IgD-negative memory B cell (primary cell): ENCODE data around the gene LTBP1. TPM values are rescaled to one million over a fixed set of nuclear protein-coding genes. Genes with fewer than 3 reads are reported as not detected.
"Not testable (repeated sequence)": the region's sequence is repeated elsewhere in the genome, so short reads cannot be mapped to it uniquely, and the experiment has no call there.

ENCODE experiments used
- H3K27ac Mint-ChIP-seq, 3 donors: one replicate each; pipeline ENCODE4 v1.8.0; 2020 to 2022; ENCODE audit warnings: mild to moderate bottlenecking in 3 of 3, mixed read lengths in 3 of 3, moderate library complexity in 1 of 3
- H3K27me3 Mint-ChIP-seq: one replicate; pipeline ENCODE4 v1.8.0; 2021; ENCODE audit warnings: mixed read lengths
- H3K36me3 Mint-ChIP-seq: one replicate; pipeline ENCODE4 v1.8.0; 2020; ENCODE audit warnings: mild to moderate bottlenecking, mixed read lengths
- H3K4me1 Mint-ChIP-seq, 3 donors: one replicate each; pipeline ENCODE4 v1.8.0; 2020 to 2022; ENCODE audit warnings: mixed read lengths in 3 of 3, mild to moderate bottlenecking in 1 of 3
- H3K4me3 Mint-ChIP-seq, 4 donors: one replicate each; pipeline ENCODE4 v1.8.0; 2020 to 2022; ENCODE audit warnings: mild to moderate bottlenecking in 4 of 4, mixed read lengths in 4 of 4, moderate library complexity in 3 of 4
- H3K9me3 Mint-ChIP-seq, 3 donors: one replicate each; pipeline ENCODE4 v1.8.0; 2020 to 2021; ENCODE audit warnings: mixed read lengths in 3 of 3, mild to moderate bottlenecking in 1 of 3
- polyA plus RNA-seq: library from polyadenylated mRNA; unstranded; fragments of 300-500 nt; fragmentation: Illumina TruSeq; gene quantifications from one replicate; pipeline ENCODE4 v1.2.3, GENCODE V29; 2021

Gene LTBP1
- polyA plus RNA-seq, 1 donor from 2014 or later, result not detected

DNA sequence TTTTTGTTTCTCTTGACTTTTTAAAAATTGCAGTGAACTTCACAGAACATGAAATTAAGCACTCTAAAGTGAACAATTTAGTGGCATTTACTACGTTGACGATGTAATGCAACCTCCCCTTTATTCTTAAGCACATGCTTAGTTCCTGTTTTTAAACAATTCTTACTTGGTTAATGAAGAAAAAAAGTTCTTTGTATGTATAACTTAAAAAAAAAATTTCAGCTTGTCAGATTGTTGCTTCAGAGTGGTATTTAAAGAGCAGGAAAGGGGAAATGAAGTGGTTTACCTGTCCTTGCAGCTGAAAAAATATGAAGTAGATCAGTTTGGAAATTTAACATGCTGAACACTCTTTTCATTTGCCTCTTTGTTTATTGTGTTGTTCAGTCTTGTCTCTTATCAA is 434.0 kb downstream of the LTBP1 start:
- H3K36me3 Mint-ChIP-seq, result no peaks in the 10 kb centered on the region
- H3K4me1 Mint-ChIP-seq, result peaks cover 2 to 13% (median 6%) of the 10 kb centered on the region in 3 donors
- H3K27ac Mint-ChIP-seq, result no peak overlapping the region
- peaks cover 6% of the 10 kb centered on the region for H3K27me3 Mint-ChIP-seq
- H3K4me3 Mint-ChIP-seq, result no peak overlapping the region
- no peaks in the 10 kb centered on the region for H3K9me3 Mint-ChIP-seq

DNA sequence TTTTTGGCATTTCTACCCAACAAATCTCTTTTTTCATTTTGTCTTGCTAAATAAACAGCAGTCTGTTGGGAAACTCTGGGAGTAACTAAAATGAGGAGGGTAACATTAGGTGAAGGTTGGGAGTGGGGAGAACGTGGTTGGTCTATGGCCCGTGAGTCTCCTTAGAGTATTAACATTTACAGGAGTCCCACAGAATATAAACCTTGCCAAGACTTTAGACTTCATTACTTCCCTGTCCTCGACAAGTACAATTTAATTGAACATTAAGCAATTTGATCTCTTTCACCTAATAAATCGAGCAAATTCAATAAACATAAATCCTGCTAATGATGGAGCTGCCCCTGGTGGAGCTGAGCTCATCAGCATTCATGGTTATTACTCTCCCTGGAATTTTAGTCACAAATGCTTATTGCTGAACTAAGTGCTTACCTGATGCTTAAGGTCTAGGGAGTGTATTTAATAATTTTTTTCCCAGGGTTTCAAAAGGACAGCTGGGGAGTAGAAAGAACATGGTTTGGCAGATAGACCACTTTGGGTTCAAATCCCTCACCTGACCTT is 434.6 kb downstream of the LTBP1 start:
- H3K4me3 Mint-ChIP-seq, result no peak overlapping the region
- no peak overlapping the region for H3K27ac Mint-ChIP-seq
- H3K36me3 Mint-ChIP-seq, result no peaks in the 10 kb centered on the region
- H3K27me3 Mint-ChIP-seq, result peaks cover 7% of the 10 kb centered on the region
- peaks cover 2 to 13% (median 6%) of the 10 kb centered on the region in 3 donors for H3K4me1 Mint-ChIP-seq
- no peaks in the 10 kb centered on the region for H3K9me3 Mint-ChIP-seq

GRCh38 chr2:33383855-33384598 is 437.3 kb downstream of the LTBP1 start:
- Mint-ChIP-seq H3K9me3 (no peaks in the 10 kb centered on the region), H3K27ac (no peak overlapping the region), H3K27me3 (peaks cover 7% of the 10 kb centered on the region), H3K36me3 (no peaks in the 10 kb centered on the region), H3K4me3 (no peak overlapping the region), H3K4me1 (peaks cover 0 to 8% (median 6%) of the 10 kb centered on the region in 3 donors)

GRCh38 chr2:33384599-33384961 is 437.8 kb downstream of the LTBP1 start:
- H3K36me3 Mint-ChIP-seq, result no peaks in the 10 kb centered on the region
- H3K27ac Mint-ChIP-seq, result no peak overlapping the region
- H3K4me1 Mint-ChIP-seq, result peaks cover 0 to 8% (median 6%) of the 10 kb centered on the region in 3 donors
- no peak overlapping the region for H3K4me3 Mint-ChIP-seq
- H3K27me3 Mint-ChIP-seq, result peaks cover 7% of the 10 kb centered on the region
- H3K9me3 Mint-ChIP-seq, result no peaks in the 10 kb centered on the region

- no peaks in the 10 kb centered on the region for H3K9me3 Mint-ChIP-seq
- H3K4me1 Mint-ChIP-seq, result no peaks in the 10 kb centered on the region
- H3K36me3 Mint-ChIP-seq, result no peaks in the 10 kb centered on the region
- H3K27ac Mint-ChIP-seq, result no peak overlapping the region
- H3K4me3 Mint-ChIP-seq, result no peak overlapping the region
- peaks cover 3% of the 10 kb centered on the region for H3K27me3 Mint-ChIP-seq
These were observed 442.2 kb downstream of the LTBP1 start for GRCh38 chr2:33388996-33389395.

GRCh38 chr2:33389695-33390094 is 442.9 kb downstream of the LTBP1 start:
- H3K36me3 Mint-ChIP-seq, H3K4me3 Mint-ChIP-seq, H3K4me1 Mint-ChIP-seq, H3K9me3 Mint-ChIP-seq, H3K27me3 Mint-ChIP-seq, H3K27ac Mint-ChIP-seq: not testable (repeated sequence)

DNA sequence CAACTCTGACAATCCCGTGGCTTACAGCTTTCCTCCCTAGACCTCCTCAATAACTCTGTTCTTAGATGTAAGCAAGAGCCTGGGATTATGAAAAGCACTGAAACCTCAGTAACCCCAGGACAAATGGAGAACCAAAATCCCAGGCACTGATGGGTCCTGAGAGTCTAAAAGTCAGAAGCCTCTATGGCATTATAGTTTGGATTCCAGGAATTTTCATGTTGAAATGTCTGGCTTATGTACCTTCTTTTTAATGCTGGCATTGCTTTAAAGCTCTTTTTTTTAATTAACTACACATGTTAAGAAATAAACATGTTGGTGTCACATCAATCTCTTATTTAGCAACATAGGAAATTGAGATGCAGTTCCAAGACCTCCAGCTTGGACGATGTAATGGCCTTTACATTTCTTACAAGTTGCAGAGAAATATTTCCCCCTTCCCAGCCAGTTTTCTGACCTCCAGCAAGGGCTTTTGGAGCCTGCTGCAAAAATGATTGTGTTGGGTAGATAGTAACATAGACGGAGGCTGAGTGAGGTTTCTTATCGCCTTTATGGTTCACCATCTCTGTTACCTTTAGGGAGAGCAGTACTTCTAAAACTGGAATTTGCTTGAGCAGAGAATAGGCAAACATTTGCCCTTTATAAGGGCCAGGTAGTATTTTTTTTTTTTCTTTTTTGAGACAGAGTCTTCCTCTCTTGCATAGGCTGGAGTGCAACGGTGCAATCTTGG is 444.9 kb downstream of the LTBP1 start:
- no peaks in the 10 kb centered on the region for H3K4me1 Mint-ChIP-seq
- H3K9me3 Mint-ChIP-seq, result no peaks in the 10 kb centered on the region
- no peak overlapping the region for H3K4me3 Mint-ChIP-seq
- H3K27ac Mint-ChIP-seq, result no peak overlapping the region
- no peaks in the 10 kb centered on the region for H3K27me3 Mint-ChIP-seq
- H3K36me3 Mint-ChIP-seq, result no peaks in the 10 kb centered on the region

DNA sequence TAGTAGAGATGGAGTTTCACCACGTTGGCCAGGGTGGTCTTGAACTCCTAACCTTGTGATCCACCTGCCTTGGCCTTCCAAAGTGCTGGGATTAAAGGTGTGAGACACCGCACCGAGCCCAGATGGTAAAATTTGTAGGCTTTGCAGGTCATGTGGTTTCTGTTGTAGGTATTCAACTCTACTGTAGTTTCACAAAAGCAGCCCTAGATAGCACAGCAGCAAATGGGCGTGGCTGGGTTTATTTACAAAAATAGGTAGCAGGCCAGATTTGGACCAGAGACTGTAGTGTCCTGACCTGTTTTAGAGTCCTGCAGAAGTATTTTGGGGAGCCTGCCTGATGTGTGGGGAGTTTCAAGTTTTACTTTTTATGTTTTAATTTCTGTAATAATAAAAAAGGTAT is 445.6 kb downstream of the LTBP1 start:
- Mint-ChIP-seq H3K9me3 (no peaks in the 10 kb centered on the region), H3K4me1 (no peaks in the 10 kb centered on the region), H3K27me3 (no peaks in the 10 kb centered on the region), H3K4me3 (no peak overlapping the region), H3K36me3 (no peaks in the 10 kb centered on the region), H3K27ac (no peak overlapping the region)

GRCh38 chr2:33395034-33395433 is 448.3 kb downstream of the LTBP1 start:
- no peak overlapping the region for H3K27ac Mint-ChIP-seq
- no peaks in the 10 kb centered on the region for H3K4me1 Mint-ChIP-seq
- H3K27me3 Mint-ChIP-seq, result no peaks in the 10 kb centered on the region
- no peaks in the 10 kb centered on the region for H3K9me3 Mint-ChIP-seq
- no peak overlapping the region for H3K4me3 Mint-ChIP-seq
- no peaks in the 10 kb centered on the region for H3K36me3 Mint-ChIP-seq

DNA sequence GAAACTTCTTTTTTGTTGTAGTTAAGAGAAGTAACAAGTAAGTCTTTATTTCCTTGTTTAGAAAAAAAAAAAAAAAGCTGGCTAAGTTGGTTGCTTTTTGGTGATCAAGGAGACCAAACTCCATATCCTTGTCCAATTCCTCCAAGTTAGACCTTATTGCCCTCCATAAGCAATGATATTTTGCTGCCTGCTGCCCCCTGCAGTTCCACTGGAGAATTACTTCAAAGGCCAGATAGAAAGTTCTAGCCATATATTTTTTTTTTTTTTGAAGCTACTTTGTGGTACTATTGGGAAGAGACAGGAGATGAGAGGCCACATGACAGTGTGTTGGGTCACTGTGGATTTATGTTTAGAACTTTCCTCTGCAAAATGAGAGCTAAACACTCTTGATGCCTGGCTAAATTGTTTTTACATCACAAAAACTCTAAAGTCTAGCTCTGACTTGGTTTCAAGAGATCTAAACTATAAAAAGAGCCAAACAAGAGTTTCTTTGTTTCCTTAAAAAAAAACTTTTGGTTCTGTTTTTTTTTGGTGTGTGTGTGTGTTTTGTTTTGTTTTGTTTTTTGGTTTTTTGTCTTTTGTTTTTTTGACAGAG is 449.0 kb downstream of the LTBP1 start:
- Mint-ChIP-seq H3K27me3 (no peaks in the 10 kb centered on the region), H3K9me3 (no peaks in the 10 kb centered on the region), H3K36me3 (no peaks in the 10 kb centered on the region), H3K4me3 (no peak overlapping the region), H3K4me1 (no peaks in the 10 kb centered on the region), H3K27ac (no peak overlapping the region)

DNA sequence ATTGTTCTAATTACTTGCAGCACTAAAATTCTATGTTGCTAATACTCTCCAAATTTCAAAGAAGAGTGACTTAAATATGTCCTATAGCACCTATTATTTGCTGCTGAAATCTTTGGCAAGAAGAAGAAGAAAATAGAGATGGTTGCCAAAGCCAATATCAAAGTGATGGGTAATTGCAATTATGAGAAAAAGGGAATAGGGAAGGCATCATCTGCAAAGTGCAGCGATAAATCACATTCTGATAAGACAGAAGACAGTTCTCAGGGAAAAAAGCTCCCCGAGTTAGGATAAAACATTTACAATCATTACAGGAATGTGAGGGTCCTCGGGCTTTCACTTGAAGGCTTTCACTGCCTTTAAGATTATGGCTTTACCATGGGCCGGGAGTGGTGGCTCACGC is 457.6 kb downstream of the LTBP1 start:
- Mint-ChIP-seq H3K36me3 (peaks cover 2% of the 10 kb centered on the region), H3K4me1 (no peaks in the 10 kb centered on the region), H3K9me3 (peaks cover 6 to 10% (median 8%) of the 10 kb centered on the region in 3 donors), H3K27ac (no peak overlapping the region), H3K27me3 (peaks cover 3% of the 10 kb centered on the region), H3K4me3 (no peak overlapping the region)

DNA sequence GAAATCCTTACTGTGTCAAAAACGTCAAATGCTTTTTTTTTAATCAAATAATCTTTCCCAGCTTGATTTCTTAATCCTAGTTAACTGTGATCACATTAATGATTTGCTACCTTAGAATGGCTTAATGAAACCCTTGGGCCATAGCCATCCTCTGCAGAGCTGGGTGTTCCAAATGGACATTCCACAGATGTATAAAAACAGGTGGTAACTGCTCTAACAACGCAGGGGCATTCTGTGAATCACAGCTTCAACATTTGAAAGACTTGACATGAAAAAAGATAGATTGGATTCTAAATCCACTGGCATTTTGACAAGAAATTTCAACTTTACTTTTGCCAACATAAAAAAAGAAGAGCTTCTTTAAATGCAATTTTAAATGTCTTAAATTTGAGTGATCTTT is 459.9 kb downstream of the LTBP1 start:
- peaks cover 2% of the 10 kb centered on the region for H3K36me3 Mint-ChIP-seq
- no peaks in the 10 kb centered on the region for H3K4me1 Mint-ChIP-seq
- H3K9me3 Mint-ChIP-seq, result peaks cover 6 to 10% (median 8%) of the 10 kb centered on the region in 3 donors
- H3K4me3 Mint-ChIP-seq, result no peak overlapping the region
- H3K27me3 Mint-ChIP-seq, result peaks cover 3% of the 10 kb centered on the region
- no peak overlapping the region for H3K27ac Mint-ChIP-seq

DNA sequence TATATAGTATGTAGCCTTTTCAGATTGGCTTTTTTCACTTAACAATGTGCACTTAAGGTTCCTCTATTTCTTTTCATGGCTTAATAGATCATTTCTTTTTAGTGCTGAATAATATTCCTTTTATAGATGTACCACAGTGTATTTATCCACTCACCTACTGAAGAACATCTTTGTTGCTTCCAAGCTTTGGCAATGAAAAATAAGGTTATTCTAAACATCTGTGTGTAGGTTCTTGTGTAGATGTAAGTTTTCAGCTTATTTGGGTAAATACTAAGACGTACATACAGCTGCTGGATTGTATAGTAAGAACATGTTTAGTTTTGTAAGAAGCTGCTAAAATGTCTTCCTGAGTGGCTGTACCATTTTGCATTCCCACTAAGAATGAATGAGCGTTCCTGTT is 461.4 kb downstream of the LTBP1 start:
- Mint-ChIP-seq H3K27me3 (peaks cover 3% of the 10 kb centered on the region), H3K27ac (no peak overlapping the region), H3K4me1 (no peaks in the 10 kb centered on the region), H3K36me3 (peaks cover 2% of the 10 kb centered on the region), H3K9me3 (peaks cover 6 to 10% (median 8%) of the 10 kb centered on the region in 3 donors), H3K4me3 (no peak overlapping the region)

DNA sequence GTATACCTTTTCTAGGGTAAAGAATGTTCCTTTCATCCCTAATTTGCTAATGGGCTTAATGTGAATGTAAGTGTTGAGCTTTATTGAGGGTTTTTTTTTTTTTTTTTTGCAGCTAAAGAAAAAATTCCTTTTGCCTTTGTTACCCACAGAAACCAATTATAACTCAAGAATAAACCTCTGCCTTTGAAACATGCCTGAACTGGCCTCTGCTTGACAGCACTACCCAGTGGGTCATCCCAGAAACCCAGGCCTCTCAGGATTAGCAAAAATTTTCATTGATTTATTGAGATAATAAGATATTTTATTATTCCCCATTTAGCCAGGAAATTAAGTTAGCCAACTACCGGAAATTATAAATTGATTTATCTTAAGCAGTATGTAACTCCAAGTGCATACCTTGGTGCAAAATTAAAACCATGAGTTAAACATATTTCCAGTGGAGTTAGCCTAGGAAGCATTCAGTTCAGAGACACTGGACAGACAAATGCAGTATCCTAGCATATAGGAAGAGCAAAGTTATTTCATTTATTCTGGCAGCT is 462.7 kb downstream of the LTBP1 start:
- H3K27ac Mint-ChIP-seq, result no peak overlapping the region
- peak overlapping the region in 1 of 4 donors; percentile 6 for H3K4me3 Mint-ChIP-seq
- H3K9me3 Mint-ChIP-seq, result peaks cover 6 to 10% (median 8%) of the 10 kb centered on the region in 3 donors
- peaks cover 2% of the 10 kb centered on the region for H3K36me3 Mint-ChIP-seq
- H3K4me1 Mint-ChIP-seq, result no peaks in the 10 kb centered on the region
- peaks cover 3% of the 10 kb centered on the region for H3K27me3 Mint-ChIP-seq

- H3K9me3 Mint-ChIP-seq, result peaks cover 6 to 10% (median 8%) of the 10 kb centered on the region in 3 donors
- H3K36me3 Mint-ChIP-seq, result peaks cover 2% of the 10 kb centered on the region
- no peak overlapping the region for H3K4me3 Mint-ChIP-seq
- no peaks in the 10 kb centered on the region for H3K27me3 Mint-ChIP-seq
- H3K27ac Mint-ChIP-seq, result peak overlapping the region in 1 of 3 donors; percentile 7
- no peaks in the 10 kb centered on the region for H3K4me1 Mint-ChIP-seq
These were observed 465.0 kb downstream of the LTBP1 start for GRCh38 chr2:33411765-33412164.
